GM12801 (cell line): ENCODE data around the gene FTO.

Source experiments
- TF ChIP-seq, protein P1 (sequence below): IDR thresholded peaks from one replicate; pipeline ENCODE4 v1.5.1; 2011; ENCODE audit warnings: control low read depth; ENCODE audit not compliant: insufficient read length; ENCODE audit errors: extremely low read depth

Gene FTO

GRCh38 chr16:54142787-54143186, 438.8 kb downstream of the FTO start:
- TF ChIP-seq, protein P1, sequence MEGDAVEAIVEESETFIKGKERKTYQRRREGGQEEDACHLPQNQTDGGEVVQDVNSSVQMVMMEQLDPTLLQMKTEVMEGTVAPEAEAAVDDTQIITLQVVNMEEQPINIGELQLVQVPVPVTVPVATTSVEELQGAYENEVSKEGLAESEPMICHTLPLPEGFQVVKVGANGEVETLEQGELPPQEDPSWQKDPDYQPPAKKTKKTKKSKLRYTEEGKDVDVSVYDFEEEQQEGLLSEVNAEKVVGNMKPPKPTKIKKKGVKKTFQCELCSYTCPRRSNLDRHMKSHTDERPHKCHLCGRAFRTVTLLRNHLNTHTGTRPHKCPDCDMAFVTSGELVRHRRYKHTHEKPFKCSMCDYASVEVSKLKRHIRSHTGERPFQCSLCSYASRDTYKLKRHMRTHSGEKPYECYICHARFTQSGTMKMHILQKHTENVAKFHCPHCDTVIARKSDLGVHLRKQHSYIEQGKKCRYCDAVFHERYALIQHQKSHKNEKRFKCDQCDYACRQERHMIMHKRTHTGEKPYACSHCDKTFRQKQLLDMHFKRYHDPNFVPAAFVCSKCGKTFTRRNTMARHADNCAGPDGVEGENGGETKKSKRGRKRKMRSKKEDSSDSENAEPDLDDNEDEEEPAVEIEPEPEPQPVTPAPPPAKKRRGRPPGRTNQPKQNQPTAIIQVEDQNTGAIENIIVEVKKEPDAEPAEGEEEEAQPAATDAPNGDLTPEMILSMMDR: no peak

- TF ChIP-seq, protein P1: no peak
Measured at GRCh38 chr16:54143410-54143809, 439.5 kb downstream of the FTO start.

- TF ChIP-seq, protein P1: no peak
Measured at GRCh38 chr16:54143934-54144571, 440.1 kb downstream of the FTO start.

GRCh38 chr16:54144572-54144947, 440.6 kb downstream of the FTO start:
- TF ChIP-seq, protein P1: no peak

GRCh38 chr16:54145881-54146280, 441.9 kb downstream of the FTO start:
- TF ChIP-seq, protein P1: no peak

- TF ChIP-seq, protein P1: no peak
Measured at GRCh38 chr16:54148974-54149373, 445.0 kb downstream of the FTO start.

- TF ChIP-seq, protein P1: no peak
Measured at GRCh38 chr16:54150861-54151260, 446.9 kb downstream of the FTO start.
